Hematopoietic multipotent progenitor cell treated with erythropoietin and hydrocortisone succinate and interleukin-3 and kit ligand, for 17 days (in vitro differentiated cells): ENCODE measurements around the gene MVD.

Experiments used
- DNase-seq: peaks from one replicate; pipeline ENCODE4 v3.0.0-alpha.2; 2015; ENCODE audit warnings: low spot score

The MVD gene

GRCh38 chr16:88662843-88663606, at the start of gene MVD:
TSS of gene MVD (minus strand) at chr16:88663091. CDS start at chr16:88663080, 11 bp downstream.
- peak; percentile 98 for DNase-seq

GRCh38 chr16:88712362-88712979, 49.6 kb upstream of the MVD start:
- DNase-seq: no peak

GRCh38 chr16:88711750-88712340, 49.0 kb upstream of the MVD start:
- no peak for DNase-seq

- DNase-seq: no peak
Observed at GRCh38 chr16:88710556-88710955, 47.7 kb upstream of the MVD start.

GRCh38 chr16:88706965-88707826, 44.3 kb upstream of the MVD start:
- no peak for DNase-seq

- peak; percentile 93 for DNase-seq
Observed at GRCh38 chr16:88706229-88706964, 43.5 kb upstream of the MVD start, which contains the start of the genes CTU2 and RNF166. TSS of gene CTU2 (plus strand) at chr16:88706503. CDS start at chr16:88706531, 28 bp downstream. TSS of gene RNF166 (minus strand) at chr16:88706408. CDS start at chr16:88706325, 83 bp downstream.

- no peak for DNase-seq
Observed at GRCh38 chr16:88705801-88706228, 42.9 kb upstream of the MVD start.

- DNase-seq: no peak
Observed at GRCh38 chr16:88705076-88705684, 42.3 kb upstream of the MVD start.

- no peak for DNase-seq
Observed at GRCh38 chr16:88703486-88704309, 40.8 kb upstream of the MVD start.

- DNase-seq: no peak
Observed at GRCh38 chr16:88702371-88703210, 39.7 kb upstream of the MVD start.

GRCh38 chr16:88701581-88702370, 38.9 kb upstream of the MVD start:
- DNase-seq: no peak

GRCh38 chr16:88700636-88701482, 38.0 kb upstream of the MVD start:
- DNase-seq: no peak

- DNase-seq: no peak
Observed at GRCh38 chr16:88700322-88700635, 37.4 kb upstream of the MVD start.

- DNase-seq: no peak
Observed at GRCh38 chr16:88699180-88699579, 36.3 kb upstream of the MVD start.

GRCh38 chr16:88698646-88699045, 35.8 kb upstream of the MVD start:
- no peak for DNase-seq

- no peak for DNase-seq
Observed at GRCh38 chr16:88697831-88698615, 35.1 kb upstream of the MVD start.
